Measurements from ENCODE around the gene AMZ1.
"Not testable (repeated sequence)": the region's sequence is repeated elsewhere in the genome, so short reads cannot be mapped to it uniquely, and the experiment has no call there.

Gene AMZ1

GRCh38 chr7:2734751-2735571, 47.0 kb downstream of the AMZ1 start:
- Histone ChIP-seq H2AFZ (ENCODE audit: low read depth, low read length) (no peak overlapping the region), H3K9ac (ENCODE audit: low read length) (no peak overlapping the region), H3K27ac (ENCODE audit: low read length) (no peak overlapping the region), H3K27me3 (ENCODE audit: low read depth, low read length) (no peaks in the 10 kb centered on the region), H3K79me2 (ENCODE audit: low read length) (no peaks in the 10 kb centered on the region), H3K9me3 (ENCODE audit: insufficient read depth, low read length) (no peaks in the 10 kb centered on the region), H3K4me1 (ENCODE audit: low read length) (no peaks in the 10 kb centered on the region), H4K20me1 (ENCODE audit: insufficient read depth, low read length) (no peaks in the 10 kb centered on the region), H3K36me3 (replicated peaks; ENCODE audit: low read depth, low read length) (peaks cover 2% of the 10 kb centered on the region), H3K4me3 (ENCODE audit: low read length) (no peak overlapping the region), H3K4me2 (ENCODE audit: low read length) (no peak overlapping the region)
- TF ChIP-seq EZH2phosphoT487 (IDR thresholded peaks at IDR 0.05; ENCODE audit: low read depth) (no peak), CTCF (IDR thresholded peaks at IDR 0.05; ENCODE audit: low read depth, low read length) (no peak)

GRCh38 chr7:2735744-2736143, 47.7 kb downstream of the AMZ1 start:
- Histone ChIP-seq H4K20me1 (ENCODE audit: insufficient read depth, low read length) (no peaks in the 10 kb centered on the region), H2AFZ (ENCODE audit: low read depth, low read length) (no peak overlapping the region), H3K4me3 (ENCODE audit: low read length) (no peak overlapping the region), H3K4me2 (ENCODE audit: low read length) (no peak overlapping the region), H3K27me3 (ENCODE audit: low read depth, low read length) (no peaks in the 10 kb centered on the region), H3K9ac (ENCODE audit: low read length) (no peak overlapping the region), H3K9me3 (ENCODE audit: insufficient read depth, low read length) (no peaks in the 10 kb centered on the region), H3K27ac (ENCODE audit: low read length) (no peak overlapping the region), H3K36me3 (replicated peaks; ENCODE audit: low read depth, low read length) (peaks cover 2% of the 10 kb centered on the region), H3K79me2 (ENCODE audit: low read length) (no peaks in the 10 kb centered on the region), H3K4me1 (ENCODE audit: low read length) (peaks cover 6% of the 10 kb centered on the region)
- TF ChIP-seq CTCF (IDR thresholded peaks at IDR 0.05; ENCODE audit: low read depth, low read length) (no peak), EZH2phosphoT487 (IDR thresholded peaks at IDR 0.05; ENCODE audit: low read depth) (no peak)

GRCh38 chr7:2736411-2736914, 48.5 kb downstream of the AMZ1 start:
- TF ChIP-seq EZH2phosphoT487 (IDR thresholded peaks at IDR 0.05; ENCODE audit: low read depth) (no peak), CTCF (IDR thresholded peaks at IDR 0.05; ENCODE audit: low read depth, low read length) (no peak)
- H3K27ac ChIP-seq (ENCODE audit: low read length), result no peak overlapping the region
- no peak overlapping the region for H2AFZ ChIP-seq (ENCODE audit: low read depth, low read length)
- no peaks in the 10 kb centered on the region for H3K36me3 ChIP-seq (replicated peaks; ENCODE audit: low read depth, low read length)
- H3K4me2 ChIP-seq (ENCODE audit: low read length), result no peak overlapping the region
- no peaks in the 10 kb centered on the region for H3K27me3 ChIP-seq (ENCODE audit: low read depth, low read length)
- H3K4me1 ChIP-seq (ENCODE audit: low read length), result peaks cover 13% of the 10 kb centered on the region
- H3K9ac ChIP-seq (ENCODE audit: low read length), result no peak overlapping the region
- no peaks in the 10 kb centered on the region for H3K9me3 ChIP-seq (ENCODE audit: insufficient read depth, low read length)
- no peak overlapping the region for H3K4me3 ChIP-seq (ENCODE audit: low read length)
- no peaks in the 10 kb centered on the region for H4K20me1 ChIP-seq (ENCODE audit: insufficient read depth, low read length)
- no peaks in the 10 kb centered on the region for H3K79me2 ChIP-seq (ENCODE audit: low read length)

- H2AFZ ChIP-seq (ENCODE audit: low read depth, low read length); H3K9me3 ChIP-seq (ENCODE audit: insufficient read depth, low read length); H3K36me3 ChIP-seq (replicated peaks; ENCODE audit: low read depth, low read length); H3K27me3 ChIP-seq (ENCODE audit: low read depth, low read length); H4K20me1 ChIP-seq (ENCODE audit: insufficient read depth, low read length); H3K79me2 ChIP-seq (ENCODE audit: low read length); H3K4me3 ChIP-seq (ENCODE audit: low read length); H3K27ac ChIP-seq (ENCODE audit: low read length); H3K9ac ChIP-seq (ENCODE audit: low read length); H3K4me2 ChIP-seq (ENCODE audit: low read length): not testable (repeated sequence)
- H3K4me1 ChIP-seq (ENCODE audit: low read length), result peaks cover 13% of the 10 kb centered on the region
These were observed 49.2 kb downstream of the AMZ1 start for GRCh38 chr7:2737005-2737743.
